HL-60 (cell line): ENCODE data around the gene GNG12.

ENCODE experiments used
- CTCF ChIP-seq: IDR thresholded peaks from one replicate; pipeline ENCODE4 v1.5.1; 2011; ENCODE audit warnings: low read length, control low read depth, inconsistent platforms; ENCODE audit not compliant: insufficient read depth
- GABPA ChIP-seq: IDR thresholded peaks from 2 replicates; pipeline ENCODE4 v1.6.1; 2012; ENCODE audit warnings: low read depth
- POLR2AphosphoS5 ChIP-seq: IDR thresholded peaks from 2 replicates; pipeline ENCODE4 v1.6.1; 2012; ENCODE audit warnings: low read depth
- SPI1 ChIP-seq: IDR thresholded peaks from 2 replicates; pipeline ENCODE4 v1.6.1; 2012; ENCODE audit warnings: low read depth, mild to moderate bottlenecking, borderline replicate concordance

- TF ChIP-seq CTCF, result no peak
- TF ChIP-seq POLR2AphosphoS5, result no peak
- no peak for TF ChIP-seq SPI1
- TF ChIP-seq GABPA, result no peak
Observed at GRCh38 chr1:67735206-67735605, 98.1 kb downstream of the GNG12 start.
